Naive thymus-derived CD4-positive, alpha-beta T cell (primary cell): ENCODE data around the gene SRRM2. TPM values are rescaled to one million over a fixed set of nuclear protein-coding genes. Genes with fewer than 3 reads are reported as not detected.

Experiments used
- polyA plus RNA-seq, 2 donors: library from polyadenylated mRNA; unstranded; fragments of 300-500 nt; fragmentation: Illumina TruSeq; gene quantifications; one replicate each; pipeline ENCODE4 v1.2.3, GENCODE V29; 2021
- total RNA-seq, 6 experiments: library from RNA in 5 of 6; stranded (reverse) in 5 of 6; gene quantifications; 1 replicate in 5 of 6; 2 replicates in 1 of 6; pipeline ENCODE4 v1.2.3 and lab custom pipeline; 2021 to 2026

The SRRM2 gene
- total and polyA plus RNA-seq, 7 experiments from 2014 or later = 52.1 to 1,259 (median 1,016) TPM

Other genes with a start within 250 kb of the SRRM2 start
- 100 to 1,000 TPM in 4 of 5 experiments, 10 to 100 TPM in 1; 98.2 to 303 (median 113) TPM for gene ATP6V0C, start 238.7 kb upstream of the SRRM2 start, total RNA-seq
- gene ATP6V0C, start 238.7 kb upstream of the SRRM2 start, polyA plus RNA-seq = 10 to 100 TPM; 76.5 to 96.9 TPM
- 100 to 1,000 TPM in 4 of 5 experiments, 10 to 100 TPM in 1; 60.0 to 258 (median 112) TPM for gene AMDHD2, start 232.3 kb upstream of the SRRM2 start, total RNA-seq
- 10 to 100 TPM; 15.0 to 22.5 TPM for gene AMDHD2, start 232.3 kb upstream of the SRRM2 start, polyA plus RNA-seq
- 1 to 10 TPM in 3 of 5 experiments, not detected in 2; 1.4 to 3.3 (median 2.8) TPM for gene CEMP1, start 221.2 kb upstream of the SRRM2 start, total RNA-seq
- gene CEMP1, start 221.2 kb upstream of the SRRM2 start, polyA plus RNA-seq = 1 to 10 TPM; 3.7 to 7.3 TPM
- gene PDPK1, start 214.6 kb upstream of the SRRM2 start, total RNA-seq = 10 to 100 TPM; 52.2 to 71.5 (median 58.3) TPM
- 10 to 100 TPM; 30.7 to 43.5 TPM for gene PDPK1, start 214.6 kb upstream of the SRRM2 start, polyA plus RNA-seq
- gene KCTD5, start 70.1 kb upstream of the SRRM2 start, total RNA-seq = 10 to 100 TPM; 21.4 to 37.5 (median 24.6) TPM
- 10 to 100 TPM; 15.7 to 26.2 TPM for gene KCTD5, start 70.1 kb upstream of the SRRM2 start, polyA plus RNA-seq
- gene PRSS27, start 32.4 kb upstream of the SRRM2 start, total RNA-seq = 1 to 10 TPM in 2 of 5 experiments, under 1 TPM in 3; 0.32 to 1.6 (median 0.98) TPM
- under 1 TPM in 1 of 2 donors, not detected in 1; 0.39 TPM for gene PRSS27, start 32.4 kb upstream of the SRRM2 start, polyA plus RNA-seq
- 100 to 1,000 TPM in 2 of 5 experiments, 10 to 100 TPM in 3; 65.3 to 242 (median 99.3) TPM for gene ELOB, start 24.6 kb downstream of the SRRM2 start, total RNA-seq
- 100 to 1,000 TPM; 136 to 252 TPM for gene ELOB, start 24.6 kb downstream of the SRRM2 start, polyA plus RNA-seq
- gene PRSS33, start 34.9 kb downstream of the SRRM2 start, total RNA-seq = under 1 TPM in 1 of 5 experiments, not detected in 4; 0.19 TPM
- gene PRSS33, start 34.9 kb downstream of the SRRM2 start, polyA plus RNA-seq = not detected
- not detected for gene PRSS41, start 45.8 kb downstream of the SRRM2 start, total RNA-seq
- gene PRSS41, start 45.8 kb downstream of the SRRM2 start, polyA plus RNA-seq = not detected
- 1 to 10 TPM in 4 of 5 experiments, not detected in 1; 1.1 to 7.9 (median 1.4) TPM for gene PRSS21, start 64.6 kb downstream of the SRRM2 start, total RNA-seq
- 10 to 100 TPM in 1 of 2 donors, 1 to 10 TPM in 1; 1.9 to 11.2 TPM for gene PRSS21, start 64.6 kb downstream of the SRRM2 start, polyA plus RNA-seq
- gene ZG16B, start 77.7 kb downstream of the SRRM2 start, total RNA-seq = 10 to 100 TPM in 1 of 5 experiments, 1 to 10 TPM in 1, not detected in 3; 2.3 to 17.2 TPM
- gene ZG16B, start 77.7 kb downstream of the SRRM2 start, polyA plus RNA-seq = not detected
- gene PRSS22, start 105.5 kb downstream of the SRRM2 start, total RNA-seq = under 1 TPM in 2 of 5 experiments, not detected in 3; 0.59 to 0.72 TPM
- not detected for gene PRSS22, start 105.5 kb downstream of the SRRM2 start, polyA plus RNA-seq
- gene FLYWCH2, start 130.6 kb downstream of the SRRM2 start, total RNA-seq = 10 to 100 TPM; 13.6 to 30.4 (median 24.0) TPM
- gene FLYWCH2, start 130.6 kb downstream of the SRRM2 start, polyA plus RNA-seq = 10 to 100 TPM; 24.8 to 26.8 TPM
- 100 to 1,000 TPM in 2 of 5 experiments, 10 to 100 TPM in 3; 48.6 to 149 (median 87.0) TPM for gene FLYWCH1, start 159.3 kb downstream of the SRRM2 start, total RNA-seq
- 10 to 100 TPM; 12.4 to 30.0 TPM for gene FLYWCH1, start 159.3 kb downstream of the SRRM2 start, polyA plus RNA-seq
- gene KREMEN2, start 211.6 kb downstream of the SRRM2 start, total RNA-seq = not detected
- gene KREMEN2, start 211.6 kb downstream of the SRRM2 start, polyA plus RNA-seq = not detected
- 10 to 100 TPM in 1 of 5 experiments, 1 to 10 TPM in 1, under 1 TPM in 3; 0.40 to 39.4 (median 0.79) TPM for gene PAQR4, start 216.7 kb downstream of the SRRM2 start, total RNA-seq
- gene PAQR4, start 216.7 kb downstream of the SRRM2 start, polyA plus RNA-seq = under 1 TPM in 1 of 2 donors, not detected in 1; 0.54 TPM
- 10 to 100 TPM in 1 of 5 experiments, under 1 TPM in 1, not detected in 3; 0.93 to 89.1 TPM for gene PKMYT1, start 227.8 kb downstream of the SRRM2 start, total RNA-seq
- not detected for gene PKMYT1, start 227.8 kb downstream of the SRRM2 start, polyA plus RNA-seq